ENCODE measurements around the gene SYT9.

- TF ChIP-seq CTCF (IDR thresholded peaks at IDR 0.05): no peak
- no peak for TF ChIP-seq POLR2A (IDR thresholded peaks at IDR 0.05)
These were observed 166.4 kb downstream of the SYT9 start for GRCh38 chr11:7418061-7418460.
